OCI-LY3 (cell line): Measurements from ENCODE around the gene NFIL3.

Experiments used
- CTCF ChIP-seq: fragments of 200-600, 300-600 bp; sonication (generic); IDR thresholded peaks from 2 replicates; pipeline ENCODE4 v1.5.1; 2014; ENCODE audit warnings: antibody characterized with exemption, low read length, low read depth
- EZH2phosphoT487 ChIP-seq: fragments of 200-600 bp; shearing (Covaris generic); IDR thresholded peaks from 2 replicates; pipeline ENCODE4 v1.6.1; 2018; ENCODE audit warnings: antibody characterized with exemption, mixed run types, low read depth

GRCh38 chr9:91429501-91429900, 5.9 kb upstream of the NFIL3 start:
- TF ChIP-seq CTCF (no peak), EZH2phosphoT487 (no peak)
